Testis (tissue), 2 donors: ENCODE measurements around the gene RNF222.

Experiments used
- POLR2A ChIP-seq: fragments of 450-650 bp; IDR thresholded peaks from one replicate; pipeline ENCODE4 v1.6.1; 2017; ENCODE audit warnings: antibody characterized with exemption, mild to moderate bottlenecking, moderate library complexity
- TF ChIP-seq, protein P1 (sequence below), 3 experiments: fragments of 450-650 bp in 2 of 3; fragments of 200-600 bp in 1 of 3; sonication (generic) in 1 of 3; IDR thresholded peaks; one replicate each; pipeline ENCODE4 v1.5.1; 2016 to 2019; ENCODE audit warnings: antibody characterized with exemption in 3 of 3, mild to moderate bottlenecking in 2 of 3, moderate library complexity in 1 of 3

DNA sequence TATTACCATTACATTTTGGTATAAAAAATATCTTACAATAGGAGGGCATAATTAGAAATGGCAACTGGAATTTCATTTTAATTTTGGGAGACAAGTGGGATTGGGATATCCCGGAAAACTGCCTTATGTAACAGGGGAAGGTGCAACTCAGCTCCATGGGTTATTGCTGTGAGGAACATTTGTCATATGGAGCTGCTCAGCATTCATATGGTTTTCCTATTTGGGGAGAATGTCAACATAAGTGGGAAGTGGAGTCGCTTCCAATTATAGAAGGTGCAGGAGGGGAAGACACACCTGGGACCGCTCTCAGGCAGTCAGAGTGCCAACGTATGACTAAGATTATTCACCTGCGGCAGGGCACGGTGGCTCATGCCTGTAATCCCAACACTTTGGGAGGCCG lies 47.3 kb downstream of the RNF222 start:
- TF ChIP-seq, protein P1, sequence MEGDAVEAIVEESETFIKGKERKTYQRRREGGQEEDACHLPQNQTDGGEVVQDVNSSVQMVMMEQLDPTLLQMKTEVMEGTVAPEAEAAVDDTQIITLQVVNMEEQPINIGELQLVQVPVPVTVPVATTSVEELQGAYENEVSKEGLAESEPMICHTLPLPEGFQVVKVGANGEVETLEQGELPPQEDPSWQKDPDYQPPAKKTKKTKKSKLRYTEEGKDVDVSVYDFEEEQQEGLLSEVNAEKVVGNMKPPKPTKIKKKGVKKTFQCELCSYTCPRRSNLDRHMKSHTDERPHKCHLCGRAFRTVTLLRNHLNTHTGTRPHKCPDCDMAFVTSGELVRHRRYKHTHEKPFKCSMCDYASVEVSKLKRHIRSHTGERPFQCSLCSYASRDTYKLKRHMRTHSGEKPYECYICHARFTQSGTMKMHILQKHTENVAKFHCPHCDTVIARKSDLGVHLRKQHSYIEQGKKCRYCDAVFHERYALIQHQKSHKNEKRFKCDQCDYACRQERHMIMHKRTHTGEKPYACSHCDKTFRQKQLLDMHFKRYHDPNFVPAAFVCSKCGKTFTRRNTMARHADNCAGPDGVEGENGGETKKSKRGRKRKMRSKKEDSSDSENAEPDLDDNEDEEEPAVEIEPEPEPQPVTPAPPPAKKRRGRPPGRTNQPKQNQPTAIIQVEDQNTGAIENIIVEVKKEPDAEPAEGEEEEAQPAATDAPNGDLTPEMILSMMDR (IDR thresholded peaks at IDR 0.05): no peak
- no peak for TF ChIP-seq POLR2A
